GM23338 (cell line): ENCODE data around the gene NLRC3. TPM values are rescaled to one million over a fixed set of nuclear protein-coding genes. Genes with fewer than 3 reads are reported as not detected.

ENCODE experiments used
- ATAC-seq: fragments of 200-7000 bp; cut with Tn5 transposase; 3 replicates; pipeline ENCODE4 v1.9.1; 2020
- DNase-seq: peaks from one replicate; pipeline ENCODE4 v3.0.0-alpha.2; 2015; ENCODE audit warnings: low spot score
- H2AFZ ChIP-seq: fragments of 200-600 bp; sonication (generic); 2 replicates; pipeline ENCODE4 v1.8.0; 2016; ENCODE audit warnings: antibody characterized with exemption, mild to moderate bottlenecking, moderate library complexity
- H3F3A ChIP-seq: fragments of 200-600 bp; sonication (generic); replicated peaks from 2 replicates; pipeline ENCODE4 v1.8.0; 2017; ENCODE audit warnings: antibody characterized with exemption, mixed run types, low read depth
- H3K27ac ChIP-seq: fragments of 200-600 bp; sonication (generic); 2 replicates; pipeline ENCODE4 v1.6.1; 2016; ENCODE audit warnings: low read depth
- H3K27me3 ChIP-seq: fragments of 200-600 bp; sonication (generic); 2 replicates; pipeline ENCODE4 v1.8.0; 2016; ENCODE audit warnings: mild to moderate bottlenecking, mixed run types, moderate library complexity; ENCODE audit not compliant: insufficient read depth
- H3K36me3 ChIP-seq: fragments of 200-600 bp; sonication (generic); 2 replicates; pipeline ENCODE4 v1.8.0; 2016; ENCODE audit warnings: mild to moderate bottlenecking; ENCODE audit not compliant: insufficient read depth
- H3K4me1 ChIP-seq: fragments of 200-600 bp; sonication (generic); 2 replicates; pipeline ENCODE4 v1.8.0; 2016; ENCODE audit warnings: mild to moderate bottlenecking, moderate library complexity; ENCODE audit not compliant: insufficient read depth
- H3K4me2 ChIP-seq: fragments of 200-600 bp; sonication (generic); 2 replicates; pipeline ENCODE4 v1.7.1; 2017; ENCODE audit warnings: mixed run types
- H3K4me3 ChIP-seq: fragments of 200-600 bp; sonication (generic); 2 replicates; pipeline ENCODE4 v1.6.1; 2016; ENCODE audit warnings: mixed run types
- H3K79me2 ChIP-seq: fragments of 200-600 bp; sonication (generic); replicated peaks from 2 replicates; pipeline ENCODE4 v1.8.0; 2017; ENCODE audit warnings: mild to moderate bottlenecking; ENCODE audit not compliant: insufficient read depth
- H3K9me2 ChIP-seq: fragments of 200-600 bp; sonication (generic); 2 replicates; pipeline ENCODE4 v1.8.0; 2017; ENCODE audit not compliant: insufficient read depth
- H4K20me1 ChIP-seq: fragments of 200-600 bp; sonication (generic); replicated peaks from 2 replicates; pipeline ENCODE4 v1.8.0; 2017; ENCODE audit warnings: mild to moderate bottlenecking; ENCODE audit not compliant: insufficient read depth
- H3K27ac Mint-ChIP-seq: 2 replicates; pipeline ENCODE4 v1.8.0; 2020; ENCODE audit warnings: inconsistent platforms, mild to moderate bottlenecking, moderate library complexity, mixed read lengths
- H3K27me3 Mint-ChIP-seq: 3 replicates; pipeline ENCODE4 v1.8.0; 2022; ENCODE audit warnings: low read depth, mild to moderate bottlenecking, moderate library complexity, mixed read lengths, inconsistent platforms; ENCODE audit not compliant: insufficient read depth, poor library complexity
- H3K36me3 Mint-ChIP-seq: 3 replicates; pipeline ENCODE4 v1.8.0; 2021; ENCODE audit warnings: low read depth, mild to moderate bottlenecking, inconsistent platforms, moderate library complexity, mixed read lengths
- H3K4me1 Mint-ChIP-seq: 3 replicates; pipeline ENCODE4 v1.8.0; 2020; ENCODE audit warnings: mild to moderate bottlenecking, inconsistent platforms, mixed read lengths
- H3K4me3 Mint-ChIP-seq: 3 replicates; pipeline ENCODE4 v1.8.0; 2021; ENCODE audit warnings: moderate library complexity, mild to moderate bottlenecking, inconsistent platforms, mixed read lengths
- H3K9me3 Mint-ChIP-seq: 3 replicates; pipeline ENCODE4 v1.8.0; 2020; ENCODE audit warnings: moderate library complexity, mild to moderate bottlenecking, inconsistent platforms, mixed read lengths
- CREB1 ChIP-seq: fragments of 250-450 bp; sonication (Bioruptor Pico); IDR thresholded peaks from 2 replicates; pipeline ENCODE4 v1.5.0; 2020; ENCODE audit warnings: low read depth, mild to moderate bottlenecking, moderate library complexity
- CTCF ChIP-seq, 2 experiments: fragments of 200-600 bp in 1 of 2; sonication (generic) in 1 of 2; conservative IDR thresholded peaks; 2 replicates each; pipeline versions ENCODE4 v1.5.1 to v1.6.1; 2016 to 2017; ENCODE audit warnings: antibody characterized with exemption in 2 of 2, low read depth in 2 of 2, mild to moderate bottlenecking in 2 of 2, moderate library complexity in 1 of 2
- EZH2 ChIP-seq: fragments of 200-600 bp; sonication (generic); IDR thresholded peaks from one replicate; pipeline ENCODE4 v1.8.0; 2017; ENCODE audit warnings: antibody characterized with exemption, mild to moderate bottlenecking, low read depth; ENCODE audit not compliant: unreplicated experiment
- EZH2phosphoT487 ChIP-seq: fragments of 200-600 bp; sonication (generic); IDR thresholded peaks from one replicate; pipeline ENCODE4 v1.8.1; 2018; ENCODE audit warnings: antibody characterized with exemption; ENCODE audit not compliant: unreplicated experiment
- JUNB ChIP-seq: IDR thresholded peaks from one replicate; pipeline ENCODE4 v1.6.1; 2016; ENCODE audit warnings: antibody characterized with exemption; ENCODE audit not compliant: unreplicated experiment
- NANOG ChIP-seq: IDR thresholded peaks from 2 replicates; pipeline ENCODE4 v1.6.1; 2016; ENCODE audit warnings: antibody characterized with exemption, borderline replicate concordance
- POLR2AphosphoS5 ChIP-seq: IDR thresholded peaks from 2 replicates; pipeline ENCODE4 v1.6.1; 2016; ENCODE audit warnings: antibody characterized with exemption, low read depth
- STAT1 ChIP-seq: IDR thresholded peaks from one replicate; pipeline ENCODE4 v1.6.1; 2016; ENCODE audit warnings: antibody characterized with exemption; ENCODE audit not compliant: unreplicated experiment
- ZNF114 ChIP-seq: fragments of 250-450 bp; sonication (Bioruptor Pico); IDR thresholded peaks from 2 replicates; pipeline ENCODE4 v1.5.0; 2020; ENCODE audit warnings: mild to moderate bottlenecking, moderate library complexity
- ZNF331 ChIP-seq: fragments of 250-450 bp; sonication (Bioruptor Pico); IDR thresholded peaks from 2 replicates; pipeline ENCODE4 v1.5.0; 2020; ENCODE audit warnings: low read depth, mild to moderate bottlenecking, moderate library complexity
- polyA plus RNA-seq: library from polyadenylated mRNA; unstranded; fragments of >200 nt; fragmentation: Nextera tagmentation; extraction: Ambion mirVana; gene quantifications from 2 replicates; pipeline ENCODE4 v1.2.1, GENCODE V29; 2016
- total RNA-seq: library from RNA; depleted of rRNA; stranded (reverse); fragments of >200 nt; shearing (Covaris generic); gene quantifications from 2 replicates; pipeline ENCODE4 v1.2.3, GENCODE V29; 2014
- TF ChIP-seq, protein P1 (sequence below): IDR thresholded peaks from 2 replicates; pipeline ENCODE4 v1.6.1; 2016; ENCODE audit warnings: antibody characterized with exemption
- TF ChIP-seq, protein P2 (sequence below): IDR thresholded peaks from one replicate; pipeline ENCODE4 v1.6.1; 2018; ENCODE audit warnings: antibody characterized with exemption; ENCODE audit not compliant: unreplicated experiment
- TF ChIP-seq, protein P3 (sequence below): fragments of 250-450 bp; sonication (Bioruptor Pico); IDR thresholded peaks from 2 replicates; pipeline ENCODE4 v1.5.0; 2020; ENCODE audit warnings: mild to moderate bottlenecking, moderate library complexity

The NLRC3 gene
- total and polyA plus RNA-seq, 2 experiments from 2014 or later: 0.11 to 0.49 TPM

- ATAC-seq: no peak
- Mint-ChIP-seq H3K4me3 (no peak overlapping the region), H3K27me3 (peaks cover 11% of the 10 kb centered on the region), H3K9me3 (no peaks in the 10 kb centered on the region), H3K36me3 (peaks cover 16% of the 10 kb centered on the region), H3K27ac (no peak overlapping the region), H3K4me1 (peaks cover 4% of the 10 kb centered on the region; the same call in 1 of the 3 replicates)
- H3K79me2 ChIP-seq: no peaks in the 10 kb centered on the region
- no peak overlapping the region for H3K4me2 ChIP-seq
- no peak for DNase-seq
- no peaks in the 10 kb centered on the region for H3K27me3 ChIP-seq
- H4K20me1 ChIP-seq: no peaks in the 10 kb centered on the region
- TF ChIP-seq, protein P1, sequence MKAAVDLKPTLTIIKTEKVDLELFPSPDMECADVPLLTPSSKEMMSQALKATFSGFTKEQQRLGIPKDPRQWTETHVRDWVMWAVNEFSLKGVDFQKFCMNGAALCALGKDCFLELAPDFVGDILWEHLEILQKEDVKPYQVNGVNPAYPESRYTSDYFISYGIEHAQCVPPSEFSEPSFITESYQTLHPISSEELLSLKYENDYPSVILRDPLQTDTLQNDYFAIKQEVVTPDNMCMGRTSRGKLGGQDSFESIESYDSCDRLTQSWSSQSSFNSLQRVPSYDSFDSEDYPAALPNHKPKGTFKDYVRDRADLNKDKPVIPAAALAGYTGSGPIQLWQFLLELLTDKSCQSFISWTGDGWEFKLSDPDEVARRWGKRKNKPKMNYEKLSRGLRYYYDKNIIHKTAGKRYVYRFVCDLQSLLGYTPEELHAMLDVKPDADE: no peak
- TF ChIP-seq CTCF (conservative IDR thresholded peaks at IDR 0.05; ENCODE audit: low read depth in 2 of 2) (no peak), STAT1 (no peak), ZNF331 (CRISPR knock-in tag) (no peak), NANOG (no peak), EZH2 (no peak), ZNF114 (CRISPR knock-in tag) (no peak), EZH2phosphoT487 (no peak), POLR2AphosphoS5 (no peak), CREB1 (CRISPR knock-in tag) (no peak), JUNB (no peak)
- TF ChIP-seq, protein P2, sequence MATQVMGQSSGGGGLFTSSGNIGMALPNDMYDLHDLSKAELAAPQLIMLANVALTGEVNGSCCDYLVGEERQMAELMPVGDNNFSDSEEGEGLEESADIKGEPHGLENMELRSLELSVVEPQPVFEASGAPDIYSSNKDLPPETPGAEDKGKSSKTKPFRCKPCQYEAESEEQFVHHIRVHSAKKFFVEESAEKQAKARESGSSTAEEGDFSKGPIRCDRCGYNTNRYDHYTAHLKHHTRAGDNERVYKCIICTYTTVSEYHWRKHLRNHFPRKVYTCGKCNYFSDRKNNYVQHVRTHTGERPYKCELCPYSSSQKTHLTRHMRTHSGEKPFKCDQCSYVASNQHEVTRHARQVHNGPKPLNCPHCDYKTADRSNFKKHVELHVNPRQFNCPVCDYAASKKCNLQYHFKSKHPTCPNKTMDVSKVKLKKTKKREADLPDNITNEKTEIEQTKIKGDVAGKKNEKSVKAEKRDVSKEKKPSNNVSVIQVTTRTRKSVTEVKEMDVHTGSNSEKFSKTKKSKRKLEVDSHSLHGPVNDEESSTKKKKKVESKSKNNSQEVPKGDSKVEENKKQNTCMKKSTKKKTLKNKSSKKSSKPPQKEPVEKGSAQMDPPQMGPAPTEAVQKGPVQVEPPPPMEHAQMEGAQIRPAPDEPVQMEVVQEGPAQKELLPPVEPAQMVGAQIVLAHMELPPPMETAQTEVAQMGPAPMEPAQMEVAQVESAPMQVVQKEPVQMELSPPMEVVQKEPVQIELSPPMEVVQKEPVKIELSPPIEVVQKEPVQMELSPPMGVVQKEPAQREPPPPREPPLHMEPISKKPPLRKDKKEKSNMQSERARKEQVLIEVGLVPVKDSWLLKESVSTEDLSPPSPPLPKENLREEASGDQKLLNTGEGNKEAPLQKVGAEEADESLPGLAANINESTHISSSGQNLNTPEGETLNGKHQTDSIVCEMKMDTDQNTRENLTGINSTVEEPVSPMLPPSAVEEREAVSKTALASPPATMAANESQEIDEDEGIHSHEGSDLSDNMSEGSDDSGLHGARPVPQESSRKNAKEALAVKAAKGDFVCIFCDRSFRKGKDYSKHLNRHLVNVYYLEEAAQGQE: no peak
- TF ChIP-seq, protein P3, sequence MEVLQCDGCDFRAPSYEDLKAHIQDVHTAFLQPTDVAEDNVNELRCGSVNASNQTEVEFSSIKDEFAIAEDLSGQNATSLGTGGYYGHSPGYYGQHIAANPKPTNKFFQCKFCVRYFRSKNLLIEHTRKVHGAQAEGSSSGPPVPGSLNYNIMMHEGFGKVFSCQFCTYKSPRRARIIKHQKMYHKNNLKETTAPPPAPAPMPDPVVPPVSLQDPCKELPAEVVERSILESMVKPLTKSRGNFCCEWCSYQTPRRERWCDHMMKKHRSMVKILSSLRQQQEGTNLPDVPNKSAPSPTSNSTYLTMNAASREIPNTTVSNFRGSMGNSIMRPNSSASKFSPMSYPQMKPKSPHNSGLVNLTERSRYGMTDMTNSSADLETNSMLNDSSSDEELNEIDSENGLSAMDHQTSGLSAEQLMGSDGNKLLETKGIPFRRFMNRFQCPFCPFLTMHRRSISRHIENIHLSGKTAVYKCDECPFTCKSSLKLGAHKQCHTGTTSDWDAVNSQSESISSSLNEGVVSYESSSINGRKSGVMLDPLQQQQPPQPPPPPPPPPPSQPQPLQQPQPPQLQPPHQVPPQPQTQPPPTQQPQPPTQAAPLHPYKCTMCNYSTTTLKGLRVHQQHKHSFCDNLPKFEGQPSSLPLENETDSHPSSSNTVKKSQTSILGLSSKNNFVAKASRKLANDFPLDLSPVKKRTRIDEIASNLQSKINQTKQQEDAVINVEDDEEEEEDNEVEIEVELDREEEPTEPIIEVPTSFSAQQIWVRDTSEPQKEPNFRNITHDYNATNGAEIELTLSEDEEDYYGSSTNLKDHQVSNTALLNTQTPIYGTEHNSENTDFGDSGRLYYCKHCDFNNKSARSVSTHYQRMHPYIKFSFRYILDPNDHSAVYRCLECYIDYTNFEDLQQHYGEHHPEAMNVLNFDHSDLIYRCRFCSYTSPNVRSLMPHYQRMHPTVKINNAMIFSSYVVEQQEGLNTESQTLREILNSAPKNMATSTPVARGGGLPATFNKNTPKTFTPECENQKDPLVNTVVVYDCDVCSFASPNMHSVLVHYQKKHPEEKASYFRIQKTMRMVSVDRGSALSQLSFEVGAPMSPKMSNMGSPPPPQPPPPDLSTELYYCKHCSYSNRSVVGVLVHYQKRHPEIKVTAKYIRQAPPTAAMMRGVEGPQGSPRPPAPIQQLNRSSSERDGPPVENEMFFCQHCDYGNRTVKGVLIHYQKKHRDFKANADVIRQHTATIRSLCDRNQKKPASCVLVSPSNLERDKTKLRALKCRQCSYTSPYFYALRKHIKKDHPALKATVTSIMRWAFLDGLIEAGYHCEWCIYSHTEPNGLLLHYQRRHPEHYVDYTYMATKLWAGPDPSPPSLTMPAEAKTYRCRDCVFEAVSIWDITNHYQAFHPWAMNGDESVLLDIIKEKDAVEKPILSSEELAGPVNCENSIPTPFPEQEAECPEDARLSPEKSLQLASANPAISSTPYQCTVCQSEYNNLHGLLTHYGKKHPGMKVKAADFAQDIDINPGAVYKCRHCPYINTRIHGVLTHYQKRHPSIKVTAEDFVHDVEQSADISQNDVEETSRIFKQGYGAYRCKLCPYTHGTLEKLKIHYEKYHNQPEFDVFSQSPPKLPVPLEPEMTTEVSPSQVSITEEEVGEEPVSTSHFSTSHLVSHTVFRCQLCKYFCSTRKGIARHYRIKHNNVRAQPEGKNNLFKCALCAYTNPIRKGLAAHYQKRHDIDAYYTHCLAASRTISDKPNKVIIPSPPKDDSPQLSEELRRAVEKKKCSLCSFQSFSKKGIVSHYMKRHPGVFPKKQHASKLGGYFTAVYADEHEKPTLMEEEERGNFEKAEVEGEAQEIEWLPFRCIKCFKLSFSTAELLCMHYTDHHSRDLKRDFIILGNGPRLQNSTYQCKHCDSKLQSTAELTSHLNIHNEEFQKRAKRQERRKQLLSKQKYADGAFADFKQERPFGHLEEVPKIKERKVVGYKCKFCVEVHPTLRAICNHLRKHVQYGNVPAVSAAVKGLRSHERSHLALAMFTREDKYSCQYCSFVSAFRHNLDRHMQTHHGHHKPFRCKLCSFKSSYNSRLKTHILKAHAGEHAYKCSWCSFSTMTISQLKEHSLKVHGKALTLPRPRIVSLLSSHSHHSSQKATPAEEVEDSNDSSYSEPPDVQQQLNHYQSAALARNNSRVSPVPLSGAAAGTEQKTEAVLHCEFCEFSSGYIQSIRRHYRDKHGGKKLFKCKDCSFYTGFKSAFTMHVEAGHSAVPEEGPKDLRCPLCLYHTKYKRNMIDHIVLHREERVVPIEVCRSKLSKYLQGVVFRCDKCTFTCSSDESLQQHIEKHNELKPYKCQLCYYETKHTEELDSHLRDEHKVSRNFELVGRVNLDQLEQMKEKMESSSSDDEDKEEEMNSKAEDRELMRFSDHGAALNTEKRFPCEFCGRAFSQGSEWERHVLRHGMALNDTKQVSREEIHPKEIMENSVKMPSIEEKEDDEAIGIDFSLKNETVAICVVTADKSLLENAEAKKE (CRISPR knock-in tag): no peak
- no peaks in the 10 kb centered on the region for H3F3A ChIP-seq
- no peaks in the 10 kb centered on the region for H3K4me1 ChIP-seq
- no peak overlapping the region for H3K4me3 ChIP-seq
- H3K9me2 ChIP-seq: no peaks in the 10 kb centered on the region
- no peaks in the 10 kb centered on the region for H3K36me3 ChIP-seq
- no peak overlapping the region for H3K27ac ChIP-seq
- H2AFZ ChIP-seq: no peak overlapping the region
Measured at GRCh38 chr16:3536851-3537250, 40.4 kb downstream of the NLRC3 start.
